GM19438 (cell line): ENCODE data around the gene SFT2D1.

Experiments used
- ATAC-seq: cut with Tn5 transposase; IDR thresholded peaks from one replicate; pipeline ENCODE4 v1.9.1; 2021; ENCODE audit warnings: low read depth; ENCODE audit not compliant: unreplicated experiment

SFT2D1 gene

GRCh38 chr6:166308769-166309589, 33.4 kb downstream of the SFT2D1 start:
- no peak for ATAC-seq

- peak; percentile 49 for ATAC-seq
These were observed 34.1 kb downstream of the SFT2D1 start, which contains the start of gene PRR18 for GRCh38 chr6:166308033-166308768. Gene PRR18 (minus strand): TSS chr6:166308392. CDS start chr6:166308142, 250 bp downstream.

- ATAC-seq: peak; percentile 32
These were observed 35.0 kb downstream of the SFT2D1 start for GRCh38 chr6:166307082-166308032.

- ATAC-seq: no peak
These were observed 35.8 kb downstream of the SFT2D1 start for GRCh38 chr6:166306378-166307081.

- ATAC-seq: no peak
These were observed 36.7 kb downstream of the SFT2D1 start for GRCh38 chr6:166305562-166306117.

- no peak for ATAC-seq
These were observed 38.2 kb downstream of the SFT2D1 start for GRCh38 chr6:166304106-166304505.

GRCh38 chr6:166301611-166302529, 40.5 kb downstream of the SFT2D1 start:
- no peak for ATAC-seq

- no peak for ATAC-seq
These were observed 41.9 kb downstream of the SFT2D1 start for GRCh38 chr6:166300357-166300987.

GRCh38 chr6:166297606-166298005, 44.7 kb downstream of the SFT2D1 start:
- no peak for ATAC-seq

GRCh38 chr6:166296035-166296883, 46.1 kb downstream of the SFT2D1 start:
- no peak for ATAC-seq

- no peak for ATAC-seq
These were observed 48.4 kb downstream of the SFT2D1 start for GRCh38 chr6:166293731-166294584.

- ATAC-seq: no peak
These were observed 52.9 kb downstream of the SFT2D1 start for GRCh38 chr6:166289207-166290060.

- peak; percentile 99 for ATAC-seq
These were observed 55.5 kb downstream of the SFT2D1 start for GRCh38 chr6:166286839-166287271.

GRCh38 chr6:166285233-166285632, 57.1 kb downstream of the SFT2D1 start:
- no peak for ATAC-seq

- ATAC-seq: no peak
These were observed 57.7 kb downstream of the SFT2D1 start for GRCh38 chr6:166284640-166285039.
